Chondrocyte (in vitro differentiated cells): ENCODE results near the gene TPSB2. TPM values are rescaled to one million over a fixed set of nuclear protein-coding genes. Genes with fewer than 3 reads are reported as not detected.

Experiments used
- DNase-seq: peaks from one replicate; pipeline ENCODE4 v3.0.0; 2021; ENCODE audit warnings: mixed read lengths, low spot score
- H3K27ac Mint-ChIP-seq: one replicate; pipeline ENCODE4 v1.8.0; 2021; ENCODE audit warnings: mild to moderate bottlenecking, moderate library complexity, mixed read lengths; ENCODE audit not compliant: unreplicated experiment
- H3K27me3 Mint-ChIP-seq: 2 replicates; pipeline ENCODE4 v1.8.0; 2021; ENCODE audit warnings: low read depth, mixed read lengths
- H3K36me3 Mint-ChIP-seq: 2 replicates; pipeline ENCODE4 v1.8.0; 2021; ENCODE audit warnings: low read depth, mixed read lengths
- H3K4me1 Mint-ChIP-seq: 2 replicates; pipeline ENCODE4 v1.8.0; 2021; ENCODE audit warnings: low read depth, mild to moderate bottlenecking, mixed read lengths
- H3K4me3 Mint-ChIP-seq: one replicate; pipeline ENCODE4 v1.8.0; 2021; ENCODE audit warnings: mild to moderate bottlenecking, moderate library complexity, mixed read lengths; ENCODE audit not compliant: unreplicated experiment
- H3K9me3 Mint-ChIP-seq: 2 replicates; pipeline ENCODE4 v1.8.0; 2021; ENCODE audit warnings: low read depth, mixed read lengths
- CTCF ChIP-seq: fragments of 200-600 bp; sonication (generic); IDR thresholded peaks from 2 replicates; pipeline ENCODE4 v1.5.0; 2021; ENCODE audit warnings: antibody characterized with exemption, mild to moderate bottlenecking, moderate library complexity
- total RNA-seq: library from RNA; stranded (reverse); gene quantifications from 3 replicates; pipeline ENCODE4 v1.2.1, GENCODE V29; 2021

TPSB2 gene
- total RNA-seq, 1 donor from 2014 or later: not detected

- H3K4me3 Mint-ChIP-seq: no peak overlapping the region
- H3K27me3 Mint-ChIP-seq: no peaks in the 10 kb centered on the region
- DNase-seq: no peak
- H3K9me3 Mint-ChIP-seq: no peaks in the 10 kb centered on the region
- no peak overlapping the region for H3K27ac Mint-ChIP-seq
- H3K4me1 Mint-ChIP-seq: no peaks in the 10 kb centered on the region
- peaks cover 14% of the 10 kb centered on the region for H3K36me3 Mint-ChIP-seq
- TF ChIP-seq CTCF: no peak
These were observed 15.3 kb downstream of the TPSB2 start for GRCh38 chr16:1214719-1215118.

GRCh38 chr16:1213796-1214372, 16.1 kb downstream of the TPSB2 start:
- Mint-ChIP-seq H3K9me3 (no peaks in the 10 kb centered on the region), H3K4me1 (no peaks in the 10 kb centered on the region), H3K27ac (no peak overlapping the region), H3K36me3 (peaks cover 18% of the 10 kb centered on the region), H3K4me3 (no peak overlapping the region), H3K27me3 (no peaks in the 10 kb centered on the region)
- DNase-seq: no peak
- no peak for TF ChIP-seq CTCF

- no peak overlapping the region for H3K27ac Mint-ChIP-seq
- H3K4me1 Mint-ChIP-seq: no peaks in the 10 kb centered on the region
- H3K4me3 Mint-ChIP-seq: no peak overlapping the region
- H3K36me3 Mint-ChIP-seq: peaks cover 19% of the 10 kb centered on the region
- TF ChIP-seq CTCF: no peak
- H3K27me3 Mint-ChIP-seq: no peaks in the 10 kb centered on the region
- H3K9me3 Mint-ChIP-seq: no peaks in the 10 kb centered on the region
- DNase-seq: no peak
These were observed 16.8 kb downstream of the TPSB2 start for GRCh38 chr16:1213231-1213630.

- Mint-ChIP-seq H3K36me3 (peaks cover 19% of the 10 kb centered on the region), H3K4me1 (no peaks in the 10 kb centered on the region), H3K9me3 (no peaks in the 10 kb centered on the region), H3K4me3 (no peak overlapping the region), H3K27me3 (no peaks in the 10 kb centered on the region), H3K27ac (no peak overlapping the region)
- TF ChIP-seq CTCF: no peak
- DNase-seq: no peak
These were observed 17.3 kb downstream of the TPSB2 start for GRCh38 chr16:1212616-1213194.

GRCh38 chr16:1211451-1212268, 18.3 kb downstream of the TPSB2 start:
- no peak overlapping the region for H3K4me3 Mint-ChIP-seq
- TF ChIP-seq CTCF: no peak
- peaks cover 16% of the 10 kb centered on the region for H3K36me3 Mint-ChIP-seq
- H3K27ac Mint-ChIP-seq: no peak overlapping the region
- DNase-seq: no peak
- no peaks in the 10 kb centered on the region for H3K4me1 Mint-ChIP-seq
- H3K27me3 Mint-ChIP-seq: no peaks in the 10 kb centered on the region
- H3K9me3 Mint-ChIP-seq: no peaks in the 10 kb centered on the region
